Measurements from ENCODE around the gene ARL4D. TPM values are rescaled to one million over a fixed set of nuclear protein-coding genes. Genes with fewer than 3 reads are reported as not detected.

Gene ARL4D
- total RNA-seq, 1 experiment from 2014 or later = 4.5 TPM

DNA sequence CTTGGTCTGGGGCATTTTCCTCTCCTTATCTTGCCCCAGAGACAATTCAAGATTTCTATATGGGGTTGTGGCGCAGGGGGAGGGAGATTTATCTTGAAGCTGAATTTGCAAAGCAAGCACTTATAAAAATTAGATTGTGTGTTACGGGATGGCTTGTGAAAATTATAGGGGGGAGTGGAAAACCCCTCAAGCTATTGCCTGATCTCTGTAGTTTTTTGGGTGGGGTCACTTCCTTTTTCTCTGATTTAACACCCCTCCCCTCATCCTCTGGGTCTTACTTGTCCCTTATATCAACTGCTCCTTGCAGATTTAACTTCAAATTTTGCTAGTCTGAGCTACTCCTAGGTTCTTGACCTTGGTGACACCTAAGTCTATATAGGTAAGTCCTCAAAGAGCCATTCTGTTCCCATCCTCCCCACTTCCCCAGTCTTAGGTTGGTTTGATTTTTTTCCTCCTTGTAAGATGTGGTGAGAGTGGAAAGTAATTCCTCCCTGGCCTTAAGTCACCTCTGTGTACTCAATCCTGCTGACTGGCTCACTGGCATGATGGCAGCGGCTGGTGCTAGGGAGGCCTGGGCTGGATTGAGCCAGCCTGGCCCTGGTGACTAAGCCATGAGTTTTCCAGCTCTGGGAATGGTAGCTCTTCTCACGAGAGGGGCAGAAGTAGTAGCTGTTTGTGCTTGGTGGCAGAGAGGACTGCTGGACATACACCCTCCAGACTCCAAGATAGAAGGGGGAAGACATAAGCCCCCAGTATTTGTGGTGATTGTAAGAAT is 2.3 kb downstream of the ARL4D start:
- DNase-seq (ENCODE audit: low read depth, low spot score) (peak; percentile 59), ATAC-seq (peak; percentile 72)
- Histone ChIP-seq H3K36me3 (ENCODE audit: control insufficient read depth, insufficient read depth, low read length) (no peaks in the 10 kb centered on the region; the same call in 1 of the 2 replicates), H3K4me3 (ENCODE audit: low read depth in 2 of 2, low read length in 2 of 2) (peak overlapping the region in 1 of 2 experiments; percentile 58; a peak in 2 of 4 replicates), H3K9me3 (ENCODE audit: control insufficient read depth, insufficient read depth, low read depth, low read length) (no peaks in the 10 kb centered on the region), H3K4me1 (ENCODE audit: control insufficient read depth, insufficient read depth, low read length) (peaks cover 11% of the 10 kb centered on the region), H3K27me3 (ENCODE audit: control insufficient read depth, insufficient read depth, low read length) (no peaks in the 10 kb centered on the region), H3K27ac (ENCODE audit: low read length) (no peak overlapping the region)
- BruUV-seq (replicated peaks) = no TSS peak
- intact Hi-C loops (cut with micrococcal nuclease; ENCODE audit: unreplicated experiment) (no loop called here), in situ Hi-C loops (cut with HindIII; ENCODE audit: low pct_unique_long_range_greater_than_20kb, low sequenced_read_pairs) (no loop called here)
- ChIA-PET POLR2A (no interaction called here), CTCF (no interaction called here)
- no peak for TF ChIP-seq POLR2AphosphoS5 (IDR thresholded peaks at IDR 0.05; ENCODE audit: low read depth, low read length)
- TF ChIP-seq, protein P1, sequence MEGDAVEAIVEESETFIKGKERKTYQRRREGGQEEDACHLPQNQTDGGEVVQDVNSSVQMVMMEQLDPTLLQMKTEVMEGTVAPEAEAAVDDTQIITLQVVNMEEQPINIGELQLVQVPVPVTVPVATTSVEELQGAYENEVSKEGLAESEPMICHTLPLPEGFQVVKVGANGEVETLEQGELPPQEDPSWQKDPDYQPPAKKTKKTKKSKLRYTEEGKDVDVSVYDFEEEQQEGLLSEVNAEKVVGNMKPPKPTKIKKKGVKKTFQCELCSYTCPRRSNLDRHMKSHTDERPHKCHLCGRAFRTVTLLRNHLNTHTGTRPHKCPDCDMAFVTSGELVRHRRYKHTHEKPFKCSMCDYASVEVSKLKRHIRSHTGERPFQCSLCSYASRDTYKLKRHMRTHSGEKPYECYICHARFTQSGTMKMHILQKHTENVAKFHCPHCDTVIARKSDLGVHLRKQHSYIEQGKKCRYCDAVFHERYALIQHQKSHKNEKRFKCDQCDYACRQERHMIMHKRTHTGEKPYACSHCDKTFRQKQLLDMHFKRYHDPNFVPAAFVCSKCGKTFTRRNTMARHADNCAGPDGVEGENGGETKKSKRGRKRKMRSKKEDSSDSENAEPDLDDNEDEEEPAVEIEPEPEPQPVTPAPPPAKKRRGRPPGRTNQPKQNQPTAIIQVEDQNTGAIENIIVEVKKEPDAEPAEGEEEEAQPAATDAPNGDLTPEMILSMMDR (IDR thresholded peaks at IDR 0.05) = no peak
- no peak for TF ChIP-seq TCF7L2 (IDR thresholded peaks at IDR 0.05; ENCODE audit: low read depth, low read length)
- no peak for TF ChIP-seq SIN3A (IDR thresholded peaks at IDR 0.05; ENCODE audit: borderline replicate concordance, insufficient read depth, low read depth, low read length)

DNA sequence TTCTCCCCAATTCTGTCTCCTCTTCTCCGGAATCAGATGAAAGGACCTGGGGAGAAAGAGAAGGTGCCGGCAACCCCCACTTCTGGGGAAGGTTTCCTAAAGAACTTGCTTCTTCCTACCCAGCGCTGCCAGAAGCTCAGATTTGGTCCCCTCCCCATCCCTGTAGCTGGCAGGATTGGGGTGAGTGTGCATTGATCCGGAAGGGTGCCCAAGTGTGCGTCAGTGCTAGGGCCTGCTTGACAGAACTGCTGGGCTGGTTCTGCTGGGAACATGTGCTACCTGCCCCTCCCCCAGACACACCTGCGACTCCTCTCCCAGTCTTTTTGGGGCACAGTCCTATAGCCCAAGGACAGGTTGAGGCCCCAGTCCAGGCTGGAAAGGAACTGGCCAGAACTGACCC is 3.3 kb downstream of the ARL4D start:
- no TSS peak for BruUV-seq (replicated peaks)
- Histone ChIP-seq H3K4me1 (ENCODE audit: control insufficient read depth, insufficient read depth, low read length) (peaks cover 11% of the 10 kb centered on the region), H3K9me3 (ENCODE audit: control insufficient read depth, insufficient read depth, low read depth, low read length) (no peaks in the 10 kb centered on the region), H3K27ac (ENCODE audit: low read length) (no peak overlapping the region), H3K27me3 (ENCODE audit: control insufficient read depth, insufficient read depth, low read length) (no peaks in the 10 kb centered on the region), H3K36me3 (ENCODE audit: control insufficient read depth, insufficient read depth, low read length) (no peaks in the 10 kb centered on the region; the same call in 1 of the 2 replicates), H3K4me3 (ENCODE audit: low read depth in 2 of 2, low read length in 2 of 2) (no peak overlapping the region)
- intact Hi-C loops (cut with micrococcal nuclease; ENCODE audit: unreplicated experiment) = no loop called here
- ATAC-seq (no peak), DNase-seq (ENCODE audit: low read depth, low spot score) (no peak)
- POLR2A ChIA-PET = no interaction called here
- CTCF ChIA-PET = no interaction called here
- in situ Hi-C loops (cut with HindIII; ENCODE audit: low pct_unique_long_range_greater_than_20kb, low sequenced_read_pairs) = no loop called here
- TF ChIP-seq, protein P1 (IDR thresholded peaks at IDR 0.05) = no peak
- TF ChIP-seq TCF7L2 (IDR thresholded peaks at IDR 0.05; ENCODE audit: low read depth, low read length) (no peak), REST (IDR thresholded peaks at IDR 0.05; ENCODE audit: insufficient read depth in 1 of 2, low read depth in 2 of 2, low read length in 1 of 2) (no peak), SIN3A (IDR thresholded peaks at IDR 0.05; ENCODE audit: borderline replicate concordance, insufficient read depth, low read depth, low read length) (no peak), POLR2AphosphoS5 (IDR thresholded peaks at IDR 0.05; ENCODE audit: low read depth, low read length) (no peak)

Data from Panc1 (cell line).